ENCODE results near the gene NUDT13.

NUDT13 gene

GRCh38 chr10:73110345-73110849 lies at the start of gene NUDT13:
Gene NUDT13, plus strand, starts transcription at chr10:73110455. Its CDS starts 3,911 bp downstream, at chr10:73114366.
- DNase-seq = peak in 53 of 56 donors; percentile 4 to 88 (median 57)

GRCh38 chr10:73060738-73061635 lies 49.3 kb upstream of the NUDT13 start:
- DNase-seq = no peak

- no peak for DNase-seq
Observed at GRCh38 chr10:73061743-73062142, 48.5 kb upstream of the NUDT13 start.

- no peak for DNase-seq
Observed at GRCh38 chr10:73065441-73065840, 44.8 kb upstream of the NUDT13 start.

GRCh38 chr10:73073627-73074026 lies 36.6 kb upstream of the NUDT13 start:
- no peak for DNase-seq

- no peak for DNase-seq
Observed at GRCh38 chr10:73075829-73076228, 34.4 kb upstream of the NUDT13 start.

- peak in 36 of 56 donors; percentile 1 to 66 (median 18) for DNase-seq
Observed at GRCh38 chr10:73076360-73077183, 33.7 kb upstream of the NUDT13 start.

GRCh38 chr10:73079779-73080541 lies 30.3 kb upstream of the NUDT13 start:
- DNase-seq = no peak

GRCh38 chr10:73083221-73083620 lies 27.0 kb upstream of the NUDT13 start:
- no peak for DNase-seq

GRCh38 chr10:73084209-73084608 lies 26.0 kb upstream of the NUDT13 start:
- DNase-seq = no peak

- no peak for DNase-seq
Observed at GRCh38 chr10:73086816-73087215, 23.4 kb upstream of the NUDT13 start.

- DNase-seq = no peak
Observed at GRCh38 chr10:73088304-73088703, 22.0 kb upstream of the NUDT13 start.

- no peak for DNase-seq
Observed at GRCh38 chr10:73092830-73093229, 17.4 kb upstream of the NUDT13 start.

GRCh38 chr10:73093922-73094850 lies 16.1 kb upstream of the NUDT13 start:
- DNase-seq = no peak

- no peak for DNase-seq
Observed at GRCh38 chr10:73094986-73095480, 15.2 kb upstream of the NUDT13 start.

GRCh38 chr10:73095481-73096021 lies 14.7 kb upstream of the NUDT13 start:
- peak in 28 of 56 donors; percentile 2 to 54 (median 19) for DNase-seq

- DNase-seq = peak in 49 of 56 donors; percentile 12 to 75 (median 53)
Observed at GRCh38 chr10:73096041-73096448, 14.2 kb upstream of the NUDT13 start.

GRCh38 chr10:73096449-73097304 lies 13.6 kb upstream of the NUDT13 start, which contains the start of gene P4HA1:
Gene P4HA1, minus strand, starts transcription at chr10:73096866. Its CDS starts 21,983 bp downstream, at chr10:73074883.
- peak; percentile 54 to 100 (median 98) for DNase-seq
